BJ (cell line): Measurements from ENCODE around the gene MTG2. TPM values are rescaled to one million over a fixed set of nuclear protein-coding genes. Genes with fewer than 3 reads are reported as not detected.

Source experiments
- CTCF ChIA-PET: fragments of 350-600 bp; formaldehyde crosslinking; extraction: SDS; loops from one replicate; lab custom pipeline; 2021; ENCODE audit warnings: antibody characterized with exemption, inconsistent platforms; lab: Yijun Ruan, JAX
- POLR2A ChIA-PET: fragments of 300-600 bp; sonication (Branson Sonifier 250); formaldehyde crosslinking; extraction: SDS; loops from one replicate; lab custom pipeline; 2021; ENCODE audit warnings: antibody characterized with exemption; lab: Charles Lee
- DNase-seq: peaks from one replicate; pipeline ENCODE4 v3.0.0-alpha.2; 2011; ENCODE audit warnings: low read depth
- H3K27me3 ChIP-seq: 2 replicates; pipeline ENCODE4 v1.6.0; 2011; ENCODE audit warnings: low read length; ENCODE audit not compliant: control insufficient read depth, insufficient read depth
- H3K36me3 ChIP-seq: 2 replicates; pipeline ENCODE4 v1.5.1; 2011; ENCODE audit warnings: low read length; ENCODE audit not compliant: control insufficient read depth, insufficient read depth
- H3K4me3 ChIP-seq: 2 replicates; pipeline ENCODE4 v1.5.1; 2011; ENCODE audit warnings: low read depth, mild to moderate bottlenecking, control low read depth, low read length
- polyA plus RNA-seq: library from polyadenylated mRNA; depleted of rRNA; stranded (reverse); fragments of >200 nt; gene quantifications from 2 replicates; pipeline ENCODE4 v1.2.3, GENCODE V29; 2011
- TF ChIP-seq, protein P1 (sequence below): IDR thresholded peaks from 2 replicates; pipeline ENCODE4 v1.5.1; 2011; ENCODE audit warnings: low read depth, mild to moderate bottlenecking, control low read depth, inconsistent platforms, low read length, moderate library complexity; ENCODE audit not compliant: insufficient read depth

MTG2 gene
- polyA plus RNA-seq, 1 experiment, result 19.3 TPM

DNA sequence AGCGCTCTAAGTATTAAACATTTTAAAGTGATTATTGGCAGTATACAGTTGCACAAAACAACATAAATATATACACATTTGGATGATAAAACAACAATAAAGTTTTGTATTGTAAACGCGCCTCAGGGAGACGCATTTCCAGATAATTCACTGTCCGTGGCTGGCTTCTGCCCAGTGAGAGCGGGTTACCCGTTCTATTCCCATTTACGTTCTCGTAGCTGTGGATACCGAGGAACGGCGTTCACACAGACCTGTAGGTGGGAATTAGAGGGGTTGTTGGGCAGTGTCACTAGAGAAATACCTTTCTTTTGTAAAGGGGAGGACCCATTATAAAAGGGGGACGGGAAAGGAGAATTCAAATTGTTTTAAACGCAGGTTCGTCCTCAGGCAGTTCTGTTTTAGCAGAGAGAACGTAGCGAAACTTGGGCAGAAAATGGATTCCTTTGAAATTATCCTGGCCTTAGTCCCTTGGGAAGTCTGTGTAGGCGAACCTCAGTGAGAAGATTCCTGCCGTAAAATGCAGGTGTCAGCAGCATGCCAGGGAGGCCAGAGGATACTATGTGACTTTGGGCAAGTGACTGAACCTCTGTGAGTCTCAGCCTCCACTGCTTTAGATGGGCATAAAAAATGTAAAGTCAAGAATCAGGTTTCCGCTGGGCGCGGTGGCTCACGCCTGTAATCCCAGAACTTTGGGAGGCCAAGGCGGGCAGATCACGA lies 756 bp downstream of the MTG2 start:
- TF ChIP-seq, protein P1, sequence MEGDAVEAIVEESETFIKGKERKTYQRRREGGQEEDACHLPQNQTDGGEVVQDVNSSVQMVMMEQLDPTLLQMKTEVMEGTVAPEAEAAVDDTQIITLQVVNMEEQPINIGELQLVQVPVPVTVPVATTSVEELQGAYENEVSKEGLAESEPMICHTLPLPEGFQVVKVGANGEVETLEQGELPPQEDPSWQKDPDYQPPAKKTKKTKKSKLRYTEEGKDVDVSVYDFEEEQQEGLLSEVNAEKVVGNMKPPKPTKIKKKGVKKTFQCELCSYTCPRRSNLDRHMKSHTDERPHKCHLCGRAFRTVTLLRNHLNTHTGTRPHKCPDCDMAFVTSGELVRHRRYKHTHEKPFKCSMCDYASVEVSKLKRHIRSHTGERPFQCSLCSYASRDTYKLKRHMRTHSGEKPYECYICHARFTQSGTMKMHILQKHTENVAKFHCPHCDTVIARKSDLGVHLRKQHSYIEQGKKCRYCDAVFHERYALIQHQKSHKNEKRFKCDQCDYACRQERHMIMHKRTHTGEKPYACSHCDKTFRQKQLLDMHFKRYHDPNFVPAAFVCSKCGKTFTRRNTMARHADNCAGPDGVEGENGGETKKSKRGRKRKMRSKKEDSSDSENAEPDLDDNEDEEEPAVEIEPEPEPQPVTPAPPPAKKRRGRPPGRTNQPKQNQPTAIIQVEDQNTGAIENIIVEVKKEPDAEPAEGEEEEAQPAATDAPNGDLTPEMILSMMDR, result no peak
- Histone ChIP-seq H3K4me3 (peak overlapping the region; percentile 98), H3K36me3 (peaks cover 5% of the 10 kb centered on the region), H3K27me3 (no peaks in the 10 kb centered on the region)
- ChIA-PET POLR2A (no interaction called here), CTCF (no interaction called here)
- no peak for DNase-seq

DNA sequence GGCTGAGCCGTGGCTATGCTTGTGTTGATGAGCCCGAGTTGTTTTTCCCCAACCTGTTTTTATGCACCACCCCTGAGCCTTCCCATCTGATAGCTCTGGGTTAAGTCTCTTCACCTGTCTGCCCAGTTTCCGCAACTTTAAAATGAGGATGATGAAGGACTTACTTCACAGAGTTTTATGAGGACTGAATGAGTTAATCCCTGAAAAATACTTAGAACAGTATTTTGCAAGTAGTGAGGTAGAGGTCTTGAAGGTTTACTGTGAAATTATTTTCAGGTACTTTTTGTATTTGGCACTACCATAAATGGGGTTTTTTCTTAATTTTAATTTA lies 3.2 kb downstream of the MTG2 start:
- POLR2A ChIA-PET, result no interaction called here

DNA sequence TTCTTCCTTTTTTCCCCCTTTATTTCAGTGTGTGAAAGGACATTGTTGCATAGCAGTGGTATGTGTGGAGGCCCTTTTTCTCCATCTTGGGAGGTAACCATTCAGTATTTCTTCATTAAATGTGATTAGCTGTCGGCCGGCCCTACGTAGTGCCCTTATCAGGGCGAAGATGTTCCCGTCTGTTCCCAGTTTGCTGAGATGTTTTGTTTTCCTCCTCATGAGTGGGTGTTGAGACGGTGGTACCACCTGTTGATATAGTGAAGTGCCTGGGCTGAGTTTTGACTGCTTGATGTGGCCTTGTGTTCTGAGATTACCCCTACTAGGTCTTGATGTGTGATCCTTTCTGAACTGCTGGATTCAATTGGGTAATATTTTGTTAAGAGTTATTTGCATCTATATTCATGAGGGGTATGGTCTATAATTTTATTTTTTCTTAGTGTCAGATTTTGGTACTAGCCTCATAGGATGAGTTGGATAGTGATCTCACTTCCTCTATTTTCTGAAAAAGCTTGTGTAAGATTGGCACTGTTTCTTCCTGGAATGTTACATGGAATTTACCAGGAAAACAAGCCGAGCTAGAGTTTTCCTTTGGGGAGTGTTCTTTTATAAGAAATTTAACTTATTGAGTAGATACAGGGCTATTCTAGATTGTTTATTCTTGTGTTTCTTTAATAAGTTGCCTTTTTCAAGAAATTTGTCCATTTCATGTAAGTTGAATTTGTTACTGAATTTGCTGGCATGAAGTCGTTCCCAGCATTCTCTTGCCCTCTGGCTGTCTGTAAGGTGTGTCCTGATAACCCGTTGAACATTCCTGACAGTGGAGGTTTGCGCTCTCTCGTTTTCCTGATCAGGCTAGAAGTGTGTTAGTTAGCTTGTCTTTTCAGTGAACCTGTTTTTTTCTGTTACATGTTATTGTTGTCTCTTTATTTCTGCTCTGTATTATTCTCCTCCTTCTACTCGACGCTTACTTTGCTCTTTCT lies 4.3 kb downstream of the MTG2 start:
- ChIA-PET POLR2A (no interaction called here), CTCF (interaction anchor here (1.6 kb wide), 1 partner anchor 11 kb away, joined by 6 read pairs; no protein-coding TSS in a partner anchor)
- TF ChIP-seq, protein P1, result no peak
- no peak for DNase-seq
- peaks cover 3% of the 10 kb centered on the region for H3K36me3 ChIP-seq
- no peak overlapping the region for H3K4me3 ChIP-seq
- no peaks in the 10 kb centered on the region for H3K27me3 ChIP-seq

More for the DNA sequence above, 3.2 kb downstream of the MTG2 start:
- no peak for DNase-seq
- Histone ChIP-seq H3K4me3 (no peak overlapping the region), H3K27me3 (no peaks in the 10 kb centered on the region), H3K36me3 (peaks cover 3% of the 10 kb centered on the region)
- TF ChIP-seq, protein P1, result no peak
- CTCF ChIA-PET, result no interaction called here

DNA sequence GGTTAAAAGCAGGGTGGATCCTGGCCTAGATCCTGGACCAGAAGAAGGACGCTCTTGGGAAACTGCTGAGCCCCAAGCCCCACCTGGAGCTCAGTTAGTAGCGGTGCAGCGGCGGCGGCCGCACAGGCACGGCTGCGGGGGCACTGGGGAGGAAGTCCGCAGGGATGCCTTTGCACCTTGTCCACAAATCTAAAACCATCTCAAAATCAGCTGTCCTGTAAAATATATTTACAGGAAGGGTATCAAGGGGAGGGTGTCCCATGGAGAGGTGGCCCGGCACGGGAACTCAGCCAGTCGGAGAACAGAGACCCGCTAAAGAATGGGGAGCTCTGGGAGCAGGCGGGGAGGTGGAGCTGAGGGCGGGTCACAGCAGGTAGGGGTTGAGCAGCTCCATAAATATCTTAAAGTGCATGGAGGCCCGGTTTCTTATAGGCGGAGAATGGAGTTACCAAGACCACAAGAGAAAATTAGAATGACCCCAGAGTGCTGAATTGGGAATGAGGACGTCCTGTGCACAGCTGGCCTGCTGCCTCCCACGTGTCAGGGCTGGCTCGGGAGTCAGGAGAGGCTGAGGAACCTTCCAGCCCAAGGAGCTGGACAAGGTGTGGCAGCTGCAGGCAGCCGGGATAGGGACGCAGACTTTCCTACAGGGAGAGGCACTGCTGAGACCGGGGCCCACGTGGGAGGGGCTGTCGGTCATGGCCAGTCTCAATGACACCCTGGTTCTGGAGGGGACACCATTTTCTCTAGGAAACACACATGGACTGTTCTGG lies 8.0 kb downstream of the MTG2 start:
- Histone ChIP-seq H3K4me3 (no peak overlapping the region), H3K27me3 (no peaks in the 10 kb centered on the region), H3K36me3 (peaks cover 7% of the 10 kb centered on the region)
- no peak for DNase-seq
- ChIA-PET CTCF (interaction anchor here (1.1 kb wide), 1 partner anchor 39 kb away, joined by 3 read pairs; no protein-coding TSS in a partner anchor), POLR2A (no interaction called here)
- TF ChIP-seq, protein P1, result no peak
